GM23248 (cell line): ENCODE results near the gene CBX8.

Source experiments
- EZH2 ChIP-seq: fragments of 200-600 bp; sonication (generic); IDR thresholded peaks from 2 replicates; pipeline ENCODE4 v1.6.1; 2018; ENCODE audit warnings: antibody characterized with exemption, mild to moderate bottlenecking; ENCODE audit not compliant: insufficient read depth, poor library complexity, severe bottlenecking
- EZH2phosphoT487 ChIP-seq: fragments of 200-600 bp; sonication (generic); IDR thresholded peaks from 2 replicates; pipeline ENCODE4 v1.6.1; 2018; ENCODE audit warnings: antibody characterized with exemption, moderate library complexity, mild to moderate bottlenecking, low read depth; ENCODE audit not compliant: insufficient read depth

GRCh38 chr17:79769570-79770506, 27.0 kb downstream of the CBX8 start:
- TF ChIP-seq EZH2 (no peak), EZH2phosphoT487 (no peak)
